Left renal pelvis (tissue), 4 donors: ENCODE results near the gene UTP20. TPM values are rescaled to one million over a fixed set of nuclear protein-coding genes. Genes with fewer than 3 reads are reported as not detected.
A peak's percentile ranks its signal among the peaks of the same experiment; 100 is the strongest.

Experiments
- DNase-seq, 4 donors: peaks; one replicate each; pipeline ENCODE4 v3.0.0-alpha.2; 2013; ENCODE audit warnings: low read depth in 4 of 4, low spot score in 3 of 4
- polyA plus RNA-seq, 4 donors: library from polyadenylated mRNA; unstranded; fragments of 120-200 nt; gene quantifications; one replicate each; pipeline ENCODE4 v1.2.1, GENCODE V29; 2013; ENCODE audit not compliant: insufficient read length in 4 of 4

The UTP20 gene
- 10 to 100 TPM; 16.9 to 18.2 (median 17.7) TPM for polyA plus RNA-seq

GRCh38 chr12:101280006-101280505 is at the start of gene UTP20:
UTP20 (plus strand) TSS chr12:101280105; CDS start chr12:101280283, 178 bp downstream.
- peak; percentile 74 to 88 (median 78) for DNase-seq

GRCh38 chr12:101230547-101230946 is 49.4 kb upstream of the UTP20 start:
- no peak for DNase-seq

GRCh38 chr12:101231636-101232035 is 48.3 kb upstream of the UTP20 start:
- DNase-seq = no peak

GRCh38 chr12:101235686-101236085 is 44.2 kb upstream of the UTP20 start:
- DNase-seq = no peak

- no peak for DNase-seq
Measured at GRCh38 chr12:101238306-101238705, 41.6 kb upstream of the UTP20 start.

- no peak for DNase-seq
Measured at GRCh38 chr12:101238800-101239329, 41.0 kb upstream of the UTP20 start.

- no peak for DNase-seq
Measured at GRCh38 chr12:101243074-101243473, 36.8 kb upstream of the UTP20 start.

- DNase-seq = no peak
Measured at GRCh38 chr12:101243616-101244015, 36.3 kb upstream of the UTP20 start.

GRCh38 chr12:101256266-101256665 is 23.6 kb upstream of the UTP20 start:
- no peak for DNase-seq

GRCh38 chr12:101257357-101257756 is 22.5 kb upstream of the UTP20 start:
- no peak for DNase-seq

- DNase-seq = no peak
Measured at GRCh38 chr12:101267111-101267510, 12.8 kb upstream of the UTP20 start.

GRCh38 chr12:101276433-101276832 is 3.5 kb upstream of the UTP20 start:
- no peak for DNase-seq

GRCh38 chr12:101277443-101277842 is 2.5 kb upstream of the UTP20 start:
- no peak for DNase-seq

GRCh38 chr12:101287357-101287756 is 7.5 kb downstream of the UTP20 start:
- DNase-seq = no peak

- DNase-seq = no peak
Measured at GRCh38 chr12:101297661-101298060, 17.8 kb downstream of the UTP20 start.

- DNase-seq = no peak
Measured at GRCh38 chr12:101298426-101298825, 18.5 kb downstream of the UTP20 start.

GRCh38 chr12:101299346-101299745 is 19.4 kb downstream of the UTP20 start:
- DNase-seq = no peak

GRCh38 chr12:101299931-101300330 is 20.0 kb downstream of the UTP20 start:
- DNase-seq = no peak

- DNase-seq = peak in 1 of 4 donors; percentile 23
Measured at GRCh38 chr12:101302741-101303140, 22.8 kb downstream of the UTP20 start.

GRCh38 chr12:101305226-101305779 is 25.4 kb downstream of the UTP20 start:
- no peak for DNase-seq

GRCh38 chr12:101305794-101306193 is 25.9 kb downstream of the UTP20 start:
- no peak for DNase-seq

GRCh38 chr12:101322480-101322879 is 42.6 kb downstream of the UTP20 start:
- no peak for DNase-seq

- DNase-seq = no peak
Measured at GRCh38 chr12:101323255-101323654, 43.4 kb downstream of the UTP20 start.
